Osteoblast (primary cell): ENCODE data around the gene LCAT. TPM values are rescaled to one million over a fixed set of nuclear protein-coding genes. Genes with fewer than 3 reads are reported as not detected.

ENCODE experiments used
- DNase-seq: peaks from one replicate; pipeline ENCODE4 v3.0.0; 2011; ENCODE audit warnings: low spot score, mixed read lengths; ENCODE audit not compliant: insufficient read length; ENCODE audit errors: missing footprints
- H2AFZ ChIP-seq: 2 replicates; pipeline ENCODE4 v1.6.0; 2011; ENCODE audit warnings: mild to moderate bottlenecking, low read length
- H3K27ac ChIP-seq: 2 replicates; pipeline ENCODE4 v1.5.1; 2011; ENCODE audit warnings: mild to moderate bottlenecking, low read depth, low read length, moderate library complexity
- H3K27me3 ChIP-seq: 2 replicates; pipeline ENCODE4 v1.6.0; 2012; ENCODE audit warnings: mild to moderate bottlenecking, control low read depth, inconsistent platforms, low read length, moderate library complexity; ENCODE audit not compliant: insufficient read depth
- H3K36me3 ChIP-seq: 2 replicates; pipeline ENCODE4 v1.5.1; 2011; ENCODE audit warnings: mild to moderate bottlenecking, low read length, control low read depth, moderate library complexity; ENCODE audit not compliant: insufficient read depth
- H3K4me1 ChIP-seq: 2 replicates; pipeline ENCODE4 v1.5.1; 2011; ENCODE audit warnings: mild to moderate bottlenecking, low read length, control low read depth, moderate library complexity; ENCODE audit not compliant: insufficient read depth
- H3K4me2 ChIP-seq: 2 replicates; pipeline ENCODE4 v1.6.0; 2011; ENCODE audit warnings: mild to moderate bottlenecking, low read length; ENCODE audit not compliant: insufficient read depth
- H3K4me3 ChIP-seq: fragments of 200-600 bp; sonication (generic); 3 replicates; pipeline ENCODE4 v1.5.1; 2012; ENCODE audit warnings: mild to moderate bottlenecking, low read length, inconsistent platforms; ENCODE audit not compliant: insufficient read depth
- H3K79me2 ChIP-seq: 2 replicates; pipeline ENCODE4 v1.6.0; 2012; ENCODE audit warnings: mild to moderate bottlenecking, low read length, control low read depth, inconsistent platforms; ENCODE audit not compliant: insufficient read depth
- H3K9me3 ChIP-seq: 2 replicates; pipeline ENCODE4 v1.5.1; 2011; ENCODE audit warnings: low read depth, low read length, control low read depth
- H4K20me1 ChIP-seq: 2 replicates; pipeline ENCODE4 v1.6.0; 2012; ENCODE audit warnings: mild to moderate bottlenecking, low read length, control low read depth; ENCODE audit not compliant: insufficient read depth
- CTCF ChIP-seq: IDR thresholded peaks from 2 replicates; pipeline ENCODE4 v1.5.1; 2011; ENCODE audit warnings: mild to moderate bottlenecking, low read depth, low read length, moderate library complexity; ENCODE audit errors: extremely low read depth
- total RNA-seq: library from RNA; depleted of rRNA; stranded (reverse); fragments of >200 nt; gene quantifications from 2 replicates; pipeline ENCODE4 v1.2.3, GENCODE V29; 2012

Gene LCAT, protein sequence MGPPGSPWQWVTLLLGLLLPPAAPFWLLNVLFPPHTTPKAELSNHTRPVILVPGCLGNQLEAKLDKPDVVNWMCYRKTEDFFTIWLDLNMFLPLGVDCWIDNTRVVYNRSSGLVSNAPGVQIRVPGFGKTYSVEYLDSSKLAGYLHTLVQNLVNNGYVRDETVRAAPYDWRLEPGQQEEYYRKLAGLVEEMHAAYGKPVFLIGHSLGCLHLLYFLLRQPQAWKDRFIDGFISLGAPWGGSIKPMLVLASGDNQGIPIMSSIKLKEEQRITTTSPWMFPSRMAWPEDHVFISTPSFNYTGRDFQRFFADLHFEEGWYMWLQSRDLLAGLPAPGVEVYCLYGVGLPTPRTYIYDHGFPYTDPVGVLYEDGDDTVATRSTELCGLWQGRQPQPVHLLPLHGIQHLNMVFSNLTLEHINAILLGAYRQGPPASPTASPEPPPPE
- total RNA-seq = 6.9 and 8.8 TPM in 2 replicates

- peaks cover 50% of the 10 kb centered on the region for H4K20me1 ChIP-seq
Measured at GRCh38 chr16:67943619-67944504, at the start of gene LCAT. TSS of gene LCAT (minus strand) at chr16:67944120. CDS start at chr16:67944101, 19 bp downstream.

GRCh38 chr16:67993207-67994039 is 49.5 kb upstream of the LCAT start:
- no peaks in the 10 kb centered on the region for H3K79me2 ChIP-seq
- no peak overlapping the region for H3K27ac ChIP-seq
- no peaks in the 10 kb centered on the region for H3K36me3 ChIP-seq
- peaks cover 5% of the 10 kb centered on the region for H3K4me1 ChIP-seq
- H2AFZ ChIP-seq = peak overlapping the region; percentile 86
- TF ChIP-seq CTCF = peak; percentile 76
- peak overlapping the region; percentile 67 for H3K4me3 ChIP-seq
- H3K4me2 ChIP-seq = peak overlapping the region; percentile 81
- H3K27me3 ChIP-seq = no peaks in the 10 kb centered on the region
- peak; percentile 99 for DNase-seq
- H3K9me3 ChIP-seq = no peaks in the 10 kb centered on the region
- no peaks in the 10 kb centered on the region for H4K20me1 ChIP-seq

More at GRCh38 chr16:67943619-67944504, at the start of gene LCAT:
- peaks cover 20% of the 10 kb centered on the region for H3K79me2 ChIP-seq
- peak within 1 kb of the TSS; percentile 27 for H3K27ac ChIP-seq
- H3K4me3 ChIP-seq = no peak within 1 kb of the TSS
- H3K4me2 ChIP-seq = no peak within 1 kb of the TSS
- no peaks in the 10 kb centered on the region for H3K27me3 ChIP-seq
- peaks cover 96% of the 10 kb centered on the region for H3K36me3 ChIP-seq
- no peaks in the 10 kb centered on the region for H3K9me3 ChIP-seq
- H2AFZ ChIP-seq = no peak within 1 kb of the TSS
- no peak for TF ChIP-seq CTCF
- H3K4me1 ChIP-seq = no peaks in the 10 kb centered on the region
- DNase-seq = peak; percentile 93

GRCh38 chr16:67992661-67993206 is 48.8 kb upstream of the LCAT start:
- Histone ChIP-seq H3K4me3 (no peak overlapping the region), H3K27me3 (no peaks in the 10 kb centered on the region), H3K36me3 (no peaks in the 10 kb centered on the region), H3K4me2 (peak overlapping the region; percentile 81), H2AFZ (peak overlapping the region; percentile 78), H3K4me1 (peaks cover 5% of the 10 kb centered on the region), H3K79me2 (no peaks in the 10 kb centered on the region), H3K9me3 (no peaks in the 10 kb centered on the region), H4K20me1 (no peaks in the 10 kb centered on the region), H3K27ac (no peak overlapping the region)
- DNase-seq = peak; percentile 84
- no peak for TF ChIP-seq CTCF
